Caco-2 (cell line): ENCODE measurements around the gene PHACTR1. TPM values are rescaled to one million over a fixed set of nuclear protein-coding genes. Genes with fewer than 3 reads are reported as not detected.
A peak's percentile ranks its signal among the peaks of the same experiment; 100 is the strongest.

Experiments
- BruUV-seq: library from RNA; stranded (reverse); fragments of 400-500 nt; replicated peaks from 2 replicates; lab custom pipeline; 2021; lab: Mats Ljungman, UMichigan
- CTCF ChIA-PET: fragments of 300-600 bp; sonication (Branson Sonifier 250); formaldehyde crosslinking; loops from one replicate; lab custom pipeline; 2022; ENCODE audit warnings: antibody characterized with exemption; lab: Charles Lee
- POLR2A ChIA-PET: fragments of 300-600 bp; sonication (Branson Sonifier 250); formaldehyde crosslinking; loops from one replicate; lab custom pipeline; 2022; ENCODE audit warnings: antibody characterized with exemption; lab: Charles Lee
- DNase-seq, 2 experiments: peaks; one replicate each; pipeline versions ENCODE4 v3.0.0 to v3.0.0-alpha.2; 2020 to 2022
- H3K27me3 ChIP-seq: replicated peaks from 2 replicates; pipeline ENCODE4 v1.6.0; 2011; ENCODE audit warnings: low read length; ENCODE audit not compliant: control insufficient read depth, insufficient read depth
- H3K36me3 ChIP-seq: 2 replicates; pipeline ENCODE4 v1.5.1; 2011; ENCODE audit warnings: low read length; ENCODE audit not compliant: control insufficient read depth, insufficient read depth
- H3K4me1 ChIP-seq: fragments of 250-450 bp; sonication (Bioruptor Pico); 2 replicates; pipeline ENCODE4 v1.5.1; 2020; ENCODE audit warnings: mild to moderate bottlenecking
- H3K4me3 ChIP-seq: 2 replicates; pipeline ENCODE4 v1.5.1; 2011; ENCODE audit warnings: low read depth, mild to moderate bottlenecking, control low read depth, low read length
- H3K9me3 ChIP-seq: fragments of 250-450 bp; sonication (Bioruptor Pico); 2 replicates; pipeline ENCODE4 v1.5.1; 2020; ENCODE audit warnings: mild to moderate bottlenecking, moderate library complexity
- H3K27ac Mint-ChIP-seq: one replicate; pipeline ENCODE4 v1.8.0; 2022; ENCODE audit warnings: mixed read lengths; ENCODE audit not compliant: unreplicated experiment
- H3K27me3 Mint-ChIP-seq: one replicate; pipeline ENCODE4 v1.8.0; 2022; ENCODE audit warnings: mixed read lengths; ENCODE audit not compliant: insufficient read depth, unreplicated experiment
- H3K36me3 Mint-ChIP-seq: one replicate; pipeline ENCODE4 v1.8.0; 2022; ENCODE audit warnings: mild to moderate bottlenecking, mixed read lengths; ENCODE audit not compliant: insufficient read depth, unreplicated experiment
- H3K4me1 Mint-ChIP-seq: one replicate; pipeline ENCODE4 v1.8.0; 2022; ENCODE audit warnings: low read depth, mixed read lengths; ENCODE audit not compliant: unreplicated experiment
- H3K4me3 Mint-ChIP-seq: one replicate; pipeline ENCODE4 v1.8.0; 2022; ENCODE audit warnings: mild to moderate bottlenecking, moderate library complexity, mixed read lengths; ENCODE audit not compliant: unreplicated experiment
- H3K9me3 Mint-ChIP-seq: one replicate; pipeline ENCODE4 v1.8.0; 2022; ENCODE audit warnings: mixed read lengths; ENCODE audit not compliant: unreplicated experiment
- intact Hi-C: fragments of 100-400 bp; cut with micrococcal nuclease; formaldehyde crosslinking; loops from one replicate; pipeline ENCODE4 v1.10.0; 2022; ENCODE audit not compliant: unreplicated experiment
- total RNA-seq: library from RNA; stranded (reverse); gene quantifications from 2 replicates; pipeline ENCODE4 v1.2.3, GENCODE V29; 2022
- TF ChIP-seq, protein P1 (sequence below), 2 experiments: fragments of 200-600 bp in 1 of 2; IDR thresholded peaks; 1 replicate in 1 of 2; 2 replicates in 1 of 2; pipeline versions ENCODE4 v1.5.1 to v1.8.0; 2011 to 2022; ENCODE audit warnings: antibody characterized with exemption in 1 of 2, control low read depth in 1 of 2, inconsistent platforms in 1 of 2, low read depth in 1 of 2, low read length in 1 of 2, mild to moderate bottlenecking in 1 of 2, moderate library complexity in 1 of 2; ENCODE audit not compliant: insufficient read depth in 1 of 2, severe bottlenecking in 1 of 2, unreplicated experiment in 1 of 2

Gene PHACTR1
- total RNA-seq, 1 experiment from 2014 or later = 0.41 TPM

DNA sequence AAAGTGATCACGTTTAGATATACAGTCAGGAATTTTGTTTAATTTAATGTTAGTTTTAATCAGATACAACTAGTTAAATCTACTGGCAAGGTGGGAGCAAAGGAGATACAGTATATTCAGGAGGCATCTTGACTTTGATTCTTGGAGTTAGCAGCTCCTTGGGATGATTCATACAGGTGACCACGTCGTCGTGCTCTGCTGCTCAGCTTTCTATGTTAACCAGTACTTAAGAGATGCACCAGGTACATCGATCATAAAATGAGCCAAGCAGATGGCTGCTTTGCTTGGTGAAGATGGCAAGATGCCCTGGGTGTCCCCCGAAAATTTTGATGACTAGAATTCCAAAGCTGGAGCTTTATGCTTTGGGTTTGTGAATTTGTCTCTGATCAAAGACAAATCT lies 547.1 kb downstream of the PHACTR1 start:
- BruUV-seq = no TSS peak
- Histone ChIP-seq H3K9me3 (no peaks in the 10 kb centered on the region), H3K27me3 (no peaks in the 10 kb centered on the region), H3K4me1 (peaks cover 19% of the 10 kb centered on the region), H3K4me3 (no peak overlapping the region), H3K36me3 (no peaks in the 10 kb centered on the region)
- Mint-ChIP-seq H3K27me3 (no peaks in the 10 kb centered on the region), H3K36me3 (peaks cover 5% of the 10 kb centered on the region), H3K27ac (no peak overlapping the region), H3K4me1 (peaks cover 30% of the 10 kb centered on the region), H3K9me3 (peaks cover 15% of the 10 kb centered on the region), H3K4me3 (no peak overlapping the region)
- intact Hi-C loops = no loop called here
- TF ChIP-seq, protein P1, sequence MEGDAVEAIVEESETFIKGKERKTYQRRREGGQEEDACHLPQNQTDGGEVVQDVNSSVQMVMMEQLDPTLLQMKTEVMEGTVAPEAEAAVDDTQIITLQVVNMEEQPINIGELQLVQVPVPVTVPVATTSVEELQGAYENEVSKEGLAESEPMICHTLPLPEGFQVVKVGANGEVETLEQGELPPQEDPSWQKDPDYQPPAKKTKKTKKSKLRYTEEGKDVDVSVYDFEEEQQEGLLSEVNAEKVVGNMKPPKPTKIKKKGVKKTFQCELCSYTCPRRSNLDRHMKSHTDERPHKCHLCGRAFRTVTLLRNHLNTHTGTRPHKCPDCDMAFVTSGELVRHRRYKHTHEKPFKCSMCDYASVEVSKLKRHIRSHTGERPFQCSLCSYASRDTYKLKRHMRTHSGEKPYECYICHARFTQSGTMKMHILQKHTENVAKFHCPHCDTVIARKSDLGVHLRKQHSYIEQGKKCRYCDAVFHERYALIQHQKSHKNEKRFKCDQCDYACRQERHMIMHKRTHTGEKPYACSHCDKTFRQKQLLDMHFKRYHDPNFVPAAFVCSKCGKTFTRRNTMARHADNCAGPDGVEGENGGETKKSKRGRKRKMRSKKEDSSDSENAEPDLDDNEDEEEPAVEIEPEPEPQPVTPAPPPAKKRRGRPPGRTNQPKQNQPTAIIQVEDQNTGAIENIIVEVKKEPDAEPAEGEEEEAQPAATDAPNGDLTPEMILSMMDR (IDR thresholded peaks at IDR 0.05; ENCODE audit: insufficient read depth in 1 of 2, low read depth in 1 of 2, low read length in 1 of 2, severe bottlenecking in 1 of 2, unreplicated experiment in 1 of 2) = no peak
- CTCF ChIA-PET = no interaction called here
- POLR2A ChIA-PET = no interaction called here
- DNase-seq = no peak

DNA sequence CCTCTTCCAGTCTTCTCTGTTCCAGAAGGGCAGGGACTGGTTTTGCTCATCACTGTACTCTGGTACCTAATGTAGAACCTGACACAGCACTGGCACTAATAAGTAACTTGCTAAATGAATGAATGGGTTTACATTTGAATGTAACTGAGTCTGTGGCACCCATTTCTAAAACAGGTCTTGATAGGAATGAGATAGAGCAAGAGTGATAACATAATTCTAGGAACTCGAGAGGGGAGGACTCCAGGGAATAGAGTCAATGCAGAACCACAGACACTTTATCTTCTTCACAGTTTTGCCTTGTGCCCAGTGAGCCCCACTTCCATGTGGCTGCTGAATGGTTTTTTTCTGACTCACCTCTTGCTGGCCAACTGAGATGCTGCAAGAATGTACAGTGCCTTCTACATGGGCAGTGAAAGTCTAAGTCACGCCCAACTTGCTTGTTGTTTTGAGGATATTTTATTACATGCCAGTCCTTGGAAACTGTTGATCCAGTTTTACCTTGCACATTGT lies 550.6 kb downstream of the PHACTR1 start:
- no peak overlapping the region for H3K4me3 ChIP-seq
- TF ChIP-seq, protein P1 (IDR thresholded peaks at IDR 0.05; ENCODE audit: insufficient read depth in 1 of 2, low read depth in 1 of 2, low read length in 1 of 2, severe bottlenecking in 1 of 2, unreplicated experiment in 1 of 2) = no peak
- peaks cover 30% of the 10 kb centered on the region for H3K4me1 Mint-ChIP-seq
- intact Hi-C loops = loop anchor here (5.0 kb wide), 1 partner anchor 50 kb away; no protein-coding TSS in a partner anchor
- H3K9me3 Mint-ChIP-seq = peaks cover 15% of the 10 kb centered on the region
- ChIA-PET CTCF (no interaction called here), POLR2A (no interaction called here)
- H3K36me3 Mint-ChIP-seq = peaks cover 5% of the 10 kb centered on the region
- BruUV-seq = no TSS peak
- H3K27ac Mint-ChIP-seq = peak overlapping the region; percentile 58
- no peaks in the 10 kb centered on the region for H3K9me3 ChIP-seq
- H3K27me3 Mint-ChIP-seq = no peaks in the 10 kb centered on the region
- H3K36me3 ChIP-seq = no peaks in the 10 kb centered on the region
- no peak overlapping the region for H3K4me3 Mint-ChIP-seq
- H3K27me3 ChIP-seq = no peaks in the 10 kb centered on the region
- DNase-seq = no peak
- peaks cover 42% of the 10 kb centered on the region for H3K4me1 ChIP-seq

DNA sequence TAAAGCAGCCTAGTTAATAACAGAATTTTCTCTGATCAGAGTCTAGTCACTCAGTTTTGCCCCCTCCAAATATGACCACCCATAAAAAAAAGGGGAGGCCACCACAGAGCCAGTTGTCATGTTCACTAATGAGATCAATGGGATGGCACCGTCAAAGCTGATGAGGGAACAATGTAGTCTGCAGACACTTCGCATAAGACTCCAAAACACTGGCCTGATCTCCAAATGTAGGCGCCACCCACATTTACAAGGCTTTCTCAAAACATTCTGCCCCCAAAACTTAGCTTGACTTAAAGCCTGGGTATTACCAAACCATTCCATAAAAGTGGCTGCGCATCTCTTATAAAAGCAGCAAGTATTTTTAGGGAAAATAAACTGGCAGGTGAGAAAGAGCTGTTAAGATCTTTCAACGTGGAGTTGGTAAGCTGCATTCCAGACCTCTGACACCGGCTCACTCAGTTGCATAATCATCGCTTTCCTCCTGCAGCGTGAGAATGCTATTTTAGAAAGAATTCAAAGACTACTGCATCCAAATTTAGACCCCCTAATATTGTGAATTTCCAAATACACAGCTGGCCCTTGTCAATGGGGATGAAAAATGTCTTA lies 552.4 kb downstream of the PHACTR1 start:
- Histone ChIP-seq H3K36me3 (no peaks in the 10 kb centered on the region), H3K4me1 (peaks cover 40% of the 10 kb centered on the region), H3K27me3 (no peaks in the 10 kb centered on the region), H3K9me3 (no peaks in the 10 kb centered on the region), H3K4me3 (no peak overlapping the region)
- peaks cover 38% of the 10 kb centered on the region for H3K4me1 Mint-ChIP-seq
- no peak overlapping the region for H3K4me3 Mint-ChIP-seq
- CTCF ChIA-PET = no interaction called here
- peaks cover 5% of the 10 kb centered on the region for H3K36me3 Mint-ChIP-seq
- TF ChIP-seq, protein P1 (IDR thresholded peaks at IDR 0.05; ENCODE audit: insufficient read depth in 1 of 2, low read depth in 1 of 2, low read length in 1 of 2, severe bottlenecking in 1 of 2, unreplicated experiment in 1 of 2) = no peak
- H3K27me3 Mint-ChIP-seq = no peaks in the 10 kb centered on the region
- intact Hi-C loops = loop anchor here (1.0 to 5.0 kb wide), 2 partner anchors 21 to 52 kb away; no protein-coding TSS in a partner anchor
- no TSS peak for BruUV-seq
- peaks cover 15% of the 10 kb centered on the region for H3K9me3 Mint-ChIP-seq
- H3K27ac Mint-ChIP-seq = peak overlapping the region; percentile 82
- peak; percentile 51 to 55 for DNase-seq
- POLR2A ChIA-PET = interaction anchor here (1.0 kb wide), 1 partner anchor 60 kb away, joined by 4 read pairs; the partner anchor contains the start of gene TBC1D7
